Measurements from ENCODE around the gene SUCLG2.
"Not testable (repeated sequence)": the region's sequence is repeated elsewhere in the genome, so short reads cannot be mapped to it uniquely, and the experiment has no call there.

SUCLG2 gene

GRCh38 chr3:67551361-67552016 is 102.9 kb downstream of the SUCLG2 start:
- DNase-seq: no peak

- DNase-seq: peak; percentile 21
These were observed 103.9 kb downstream of the SUCLG2 start for GRCh38 chr3:67550541-67550940.

- not testable (repeated sequence) for DNase-seq
These were observed 111.7 kb downstream of the SUCLG2 start for GRCh38 chr3:67542502-67543250.

- DNase-seq: no peak
These were observed 114.1 kb downstream of the SUCLG2 start for GRCh38 chr3:67540198-67540894.

- not testable (repeated sequence) for DNase-seq
These were observed 117.2 kb downstream of the SUCLG2 start for GRCh38 chr3:67537203-67537602.

- DNase-seq: no peak
These were observed 119.4 kb downstream of the SUCLG2 start for GRCh38 chr3:67535006-67535405.

GRCh38 chr3:67534594-67534993 is 119.8 kb downstream of the SUCLG2 start:
- DNase-seq: no peak

GRCh38 chr3:67531181-67532101 is 123.0 kb downstream of the SUCLG2 start:
- no peak for DNase-seq

- DNase-seq: no peak
These were observed 124.5 kb downstream of the SUCLG2 start for GRCh38 chr3:67529915-67530314.

- DNase-seq: no peak
These were observed 125.1 kb downstream of the SUCLG2 start for GRCh38 chr3:67529337-67529736.

- DNase-seq: peak; percentile 38
These were observed 128.2 kb downstream of the SUCLG2 start for GRCh38 chr3:67526246-67526645.

GRCh38 chr3:67524046-67524445 is 130.4 kb downstream of the SUCLG2 start:
- DNase-seq: no peak

- no peak for DNase-seq
These were observed 132.3 kb downstream of the SUCLG2 start for GRCh38 chr3:67522081-67522480.

GRCh38 chr3:67521053-67521646 is 133.3 kb downstream of the SUCLG2 start:
- no peak for DNase-seq

- peak; percentile 9 for DNase-seq
These were observed 136.2 kb downstream of the SUCLG2 start for GRCh38 chr3:67518236-67518635.

GRCh38 chr3:67517781-67518180 is 136.6 kb downstream of the SUCLG2 start:
- no peak for DNase-seq

GRCh38 chr3:67516496-67516895 is 137.9 kb downstream of the SUCLG2 start:
- no peak for DNase-seq

- no peak for DNase-seq
These were observed 138.6 kb downstream of the SUCLG2 start for GRCh38 chr3:67515778-67516177.

- DNase-seq: no peak
These were observed 144.8 kb downstream of the SUCLG2 start for GRCh38 chr3:67509471-67510075.

- no peak for DNase-seq
These were observed 146.8 kb downstream of the SUCLG2 start for GRCh38 chr3:67507584-67507983.

- no peak for DNase-seq
These were observed 153.7 kb downstream of the SUCLG2 start for GRCh38 chr3:67500709-67501108.

- no peak for DNase-seq
These were observed 156.7 kb downstream of the SUCLG2 start for GRCh38 chr3:67497746-67498145.

Data from NCI-H2171 treated with DMSO at 0.1 percent for 48 hours (cell line).